IMR-90 (cell line): ENCODE results near the gene CACNA2D3. TPM values are rescaled to one million over a fixed set of nuclear protein-coding genes. Genes with fewer than 3 reads are reported as not detected.

Source experiments
- ATAC-seq: fragments of 200-7000 bp; cut with Tn5 transposase; 2 replicates; pipeline ENCODE4 v1.9.1; 2020; ENCODE audit warnings: low read depth, mild to moderate bottlenecking, moderate library complexity
- BruUV-seq: library from RNA; stranded (reverse); fragments of 400-500 nt; replicated peaks from 2 replicates; lab custom pipeline; 2021; lab: Mats Ljungman, UMichigan
- CTCF ChIA-PET: fragments of 300-600 bp; formaldehyde crosslinking; extraction: SDS; loops from one replicate; lab custom pipeline; 2021; ENCODE audit warnings: antibody characterized with exemption; lab: Yijun Ruan, JAX
- POLR2A ChIA-PET: fragments of 300-600 bp; sonication (Branson Sonifier 250); formaldehyde crosslinking; loops from one replicate; lab custom pipeline; 2022; ENCODE audit warnings: antibody characterized with exemption; ENCODE audit not compliant: unreplicated experiment; lab: Charles Lee
- DNase-seq: peaks from one replicate; pipeline ENCODE4 v3.0.0; 2013
- H2AFZ ChIP-seq: replicated peaks from 2 replicates; pipeline ENCODE3; 2013; ENCODE audit warnings: low read length, mild to moderate bottlenecking; ENCODE audit not compliant: poor library complexity
- H2AK5ac ChIP-seq: 2 replicates; pipeline ENCODE4 v1.6.1; 2013; ENCODE audit warnings: low read depth, low read length, inconsistent platforms
- H2AK9ac ChIP-seq: replicated peaks from 2 replicates; pipeline ENCODE3; 2013; ENCODE audit warnings: mild to moderate bottlenecking, low read depth, low read length, moderate library complexity; ENCODE audit not compliant: poor library complexity
- H2BK120ac ChIP-seq: 2 replicates; pipeline ENCODE4 v1.6.1; 2013; ENCODE audit warnings: low read depth, low read length, inconsistent platforms
- H2BK15ac ChIP-seq: 3 replicates; pipeline ENCODE4 v1.6.1; 2013; ENCODE audit warnings: low read depth, low read length, inconsistent platforms
- H2BK20ac ChIP-seq: 2 replicates; pipeline ENCODE4 v1.6.1; 2013; ENCODE audit warnings: low read depth, mild to moderate bottlenecking, inconsistent platforms, low read length, moderate library complexity
- H2BK5ac ChIP-seq: 2 replicates; pipeline ENCODE4 v1.6.1; 2013; ENCODE audit warnings: mild to moderate bottlenecking, low read depth, low read length, inconsistent platforms; ENCODE audit not compliant: poor library complexity, severe bottlenecking
- H3K14ac ChIP-seq: replicated peaks from 2 replicates; pipeline ENCODE4 v1.6.1; 2013; ENCODE audit warnings: low read depth, low read length, inconsistent platforms
- H3K18ac ChIP-seq: 2 replicates; pipeline ENCODE4 v1.6.1; 2013; ENCODE audit warnings: low read depth, low read length, control low read depth
- H3K23ac ChIP-seq: 2 replicates; pipeline ENCODE4 v1.6.1; 2013; ENCODE audit warnings: low read depth, low read length, inconsistent platforms
- H3K27ac ChIP-seq: 2 replicates; pipeline ENCODE4 v1.5.1; 2013; ENCODE audit warnings: mild to moderate bottlenecking, control low read depth, low read length; ENCODE audit not compliant: insufficient read depth
- H3K27me3 ChIP-seq: 2 replicates; pipeline ENCODE4 v1.6.1; 2013; ENCODE audit warnings: low read length; ENCODE audit not compliant: control insufficient read depth, insufficient read depth
- H3K36me3 ChIP-seq: 2 replicates; pipeline ENCODE4 v1.6.1; 2013; ENCODE audit warnings: low read length, mixed read lengths; ENCODE audit not compliant: control insufficient read depth, insufficient read depth
- H3K4ac ChIP-seq: 2 replicates; pipeline ENCODE4 v1.6.1; 2013; ENCODE audit warnings: low read depth, low read length, inconsistent platforms
- H3K4me1 ChIP-seq: 2 replicates; pipeline ENCODE4 v1.6.1; 2013; ENCODE audit warnings: low read length, mixed read lengths; ENCODE audit not compliant: control insufficient read depth, insufficient read depth
- H3K4me2 ChIP-seq: 2 replicates; pipeline ENCODE4 v1.6.1; 2013; ENCODE audit warnings: low read depth, mild to moderate bottlenecking, control low read depth, low read length, moderate library complexity
- H3K4me3 ChIP-seq: 2 replicates; pipeline ENCODE4 v1.5.1; 2013; ENCODE audit warnings: low read depth, mild to moderate bottlenecking, control low read depth, low read length, moderate library complexity; ENCODE audit not compliant: insufficient read depth
- H3K56ac ChIP-seq: 2 replicates; pipeline ENCODE4 v1.6.1; 2013; ENCODE audit warnings: low read length, inconsistent platforms; ENCODE audit not compliant: insufficient read depth; ENCODE audit errors: extremely low read depth
- H3K79me1 ChIP-seq, 2 experiments: 2 replicates each; pipeline ENCODE4 v1.6.1; 2013; ENCODE audit warnings: low read length in 2 of 2, inconsistent platforms in 1 of 2, low read depth in 1 of 2
- H3K9ac ChIP-seq: 2 replicates; pipeline ENCODE4 v1.6.1; 2013; ENCODE audit warnings: low read depth, low read length, control low read depth
- H3K9me1 ChIP-seq: 2 replicates; pipeline ENCODE4 v1.6.1; 2013; ENCODE audit warnings: low read length, inconsistent platforms; ENCODE audit not compliant: insufficient read depth
- H3K9me3 ChIP-seq: 2 replicates; pipeline ENCODE4 v1.6.1; 2013; ENCODE audit warnings: low read length; ENCODE audit not compliant: control insufficient read depth, insufficient read depth
- H4K20me1 ChIP-seq: 2 replicates; pipeline ENCODE4 v1.6.1; 2013; ENCODE audit warnings: low read length, inconsistent platforms; ENCODE audit not compliant: insufficient read depth
- H4K5ac ChIP-seq: 2 replicates; pipeline ENCODE4 v1.6.1; 2013; ENCODE audit warnings: mild to moderate bottlenecking, low read depth, low read length, control low read depth
- H4K8ac ChIP-seq, 2 experiments: 2 replicates each; pipeline ENCODE4 v1.6.1; 2013; ENCODE audit warnings: low read depth in 2 of 2, low read length in 2 of 2, control low read depth in 1 of 2, inconsistent platforms in 1 of 2
- H4K91ac ChIP-seq: 2 replicates; pipeline ENCODE4 v1.6.1; 2013; ENCODE audit warnings: low read depth, low read length, inconsistent platforms; ENCODE audit not compliant: insufficient read depth
- BHLHE40 ChIP-seq: fragments of 150-350 bp; IDR thresholded peaks from 2 replicates; pipeline ENCODE4 v1.6.1; 2016; ENCODE audit warnings: mild to moderate bottlenecking, low read depth, low read length
- CEBPB ChIP-seq: IDR thresholded peaks from 2 replicates; pipeline ENCODE4 v1.6.1; 2012; ENCODE audit warnings: low read depth, low read length, improper control_type of control experiment
- CHD1 ChIP-seq: IDR thresholded peaks from 2 replicates; pipeline ENCODE4 v1.6.1; 2012; ENCODE audit warnings: low read depth, low read length, improper control_type of control experiment
- CTCF ChIP-seq: conservative IDR thresholded peaks from 2 replicates; pipeline ENCODE4 v1.5.1; 2012; ENCODE audit warnings: mild to moderate bottlenecking, low read depth, low read length, improper control_type of control experiment
- ELK1 ChIP-seq: fragments of 150-350 bp; IDR thresholded peaks from 2 replicates; pipeline ENCODE4 v1.6.1; 2016; ENCODE audit warnings: low read depth, mild to moderate bottlenecking, low read length, moderate library complexity, borderline replicate concordance
- FOS ChIP-seq: fragments of 150-350 bp; IDR thresholded peaks from 2 replicates; pipeline ENCODE4 v1.6.1; 2016; ENCODE audit warnings: low read depth, low read length
- MAFK ChIP-seq: IDR thresholded peaks from 2 replicates; pipeline ENCODE4 v1.6.1; 2012; ENCODE audit warnings: low read depth, low read length, improper control_type of control experiment
- MAZ ChIP-seq: IDR thresholded peaks from 2 replicates; pipeline ENCODE4 v1.6.1; 2012; ENCODE audit warnings: low read depth, mild to moderate bottlenecking, low read length, improper control_type of control experiment, moderate library complexity, borderline replicate concordance
- MXI1 ChIP-seq: IDR thresholded peaks from 2 replicates; pipeline ENCODE4 v1.6.1; 2012; ENCODE audit warnings: low read depth, mild to moderate bottlenecking, low read length, moderate library complexity, borderline replicate concordance
- NFE2L2 ChIP-seq: fragments of 150-350 bp; IDR thresholded peaks from 2 replicates; pipeline ENCODE4 v1.6.1; 2016; ENCODE audit warnings: low read depth, mild to moderate bottlenecking, low read length
- POLR2A ChIP-seq: IDR thresholded peaks from 2 replicates; pipeline ENCODE4 v1.6.1; 2012; ENCODE audit warnings: mild to moderate bottlenecking, low read depth, low read length
- RAD21 ChIP-seq: IDR thresholded peaks from 2 replicates; pipeline ENCODE4 v1.6.1; 2012; ENCODE audit warnings: low read length, improper control_type of control experiment
- RCOR1 ChIP-seq: IDR thresholded peaks from 2 replicates; pipeline ENCODE4 v1.6.1; 2012; ENCODE audit warnings: mild to moderate bottlenecking, low read length, improper control_type of control experiment; ENCODE audit not compliant: insufficient replicate concordance
- RFX5 ChIP-seq: IDR thresholded peaks from 2 replicates; pipeline ENCODE4 v1.8.0; 2012; ENCODE audit warnings: low read depth, mild to moderate bottlenecking, low read length, moderate library complexity
- SMC3 ChIP-seq: fragments of 150-350 bp; IDR thresholded peaks from 2 replicates; pipeline ENCODE4 v1.6.1; 2016; ENCODE audit warnings: low read depth, mild to moderate bottlenecking, antibody characterized with exemption, low read length, moderate library complexity
- USF2 ChIP-seq: fragments of 150-350 bp; IDR thresholded peaks from 2 replicates; pipeline ENCODE4 v1.6.1; 2017; ENCODE audit warnings: mild to moderate bottlenecking, antibody characterized with exemption, low read length, low read depth
- WGBS, 2 experiments: methylation state at CpG; one replicate each; pipeline versions ENCODE4 v1.1.5 to v1.1.7; 2013; ENCODE audit warnings: missing lambda C conversion rate in 2 of 2; ENCODE audit not compliant: insufficient read length in 1 of 2; ENCODE audit errors: extremely low coverage in 2 of 2; 5-methylcytosine and 5-hydroxymethylcytosine counted together
- dilution Hi-C: fragments of 300-500 bp; cut with HindIII; formaldehyde crosslinking; loops from one replicate; pipeline ENCODE4 v1.14.3; 2018; ENCODE audit warnings: low sequenced_read_pairs; ENCODE audit not compliant: unreplicated experiment
- in situ Hi-C: fragments of 300-500 bp; cut with MboI; formaldehyde crosslinking; loops from 3 replicates; pipeline ENCODE4 v1.14.3; 2019; ENCODE audit warnings: low sequenced_read_pairs, inconsistent platforms, mixed read lengths
- intact Hi-C: fragments of 100-400 bp; cut with micrococcal nuclease; formaldehyde crosslinking; loops from 2 replicates; pipeline ENCODE4 v1.10.0; 2022
- polyA plus RNA-seq, 3 experiments: library from polyadenylated mRNA; depleted of rRNA; stranded (reverse); fragments of >200 nt; gene quantifications; 2 replicates each; pipeline ENCODE4 v1.2.3, GENCODE V29; 2012; ENCODE audit warnings: low replicate concordance in 1 of 3
- total RNA-seq: library from RNA; depleted of rRNA; stranded (reverse); fragments of >200 nt; gene quantifications from 2 replicates; pipeline ENCODE4 v1.2.3, GENCODE V29; 2012

The CACNA2D3 gene
- total and polyA plus RNA-seq, 2 of the 4 experiments (the other 2 are of a cell fraction): 0.36 to 0.41 TPM

- no peak for TF ChIP-seq POLR2A
- no peak for TF ChIP-seq RAD21
- TF ChIP-seq CEBPB: no peak
- TF ChIP-seq NFE2L2: no peak
- no peak for TF ChIP-seq RFX5
- TF ChIP-seq BHLHE40: no peak
- no peak for TF ChIP-seq MAFK
- TF ChIP-seq SMC3: no peak
- TF ChIP-seq USF2: no peak
- TF ChIP-seq ELK1: no peak
- TF ChIP-seq FOS: no peak
- TF ChIP-seq RCOR1: no peak
- no peak for TF ChIP-seq CTCF
- no peak for TF ChIP-seq CHD1
- no peak for TF ChIP-seq MXI1
- no peak for TF ChIP-seq MAZ
- no peak overlapping the region for H2BK120ac ChIP-seq
- no peak overlapping the region for H3K4me3 ChIP-seq
- H3K4ac ChIP-seq: no peak overlapping the region
- ATAC-seq (no peak), DNase-seq (no peak)
- no peak overlapping the region for H3K4me2 ChIP-seq
- H3K56ac ChIP-seq: no peak overlapping the region
- no peak overlapping the region for H2AK9ac ChIP-seq
- no peaks in the 10 kb centered on the region for H4K20me1 ChIP-seq
- H3K9ac ChIP-seq: no peak overlapping the region
- H2BK20ac ChIP-seq: no peak overlapping the region
- peaks cover 21% of the 10 kb centered on the region for H3K9me3 ChIP-seq
- no peak overlapping the region for H2AK5ac ChIP-seq
- no peaks in the 10 kb centered on the region for H3K9me1 ChIP-seq
- no peak overlapping the region for H3K14ac ChIP-seq
- no peak overlapping the region for H2BK5ac ChIP-seq
- H2AFZ ChIP-seq: no peak overlapping the region
- H3K27ac ChIP-seq: no peak overlapping the region
- no peak overlapping the region for H4K91ac ChIP-seq
- no peak overlapping the region for H3K23ac ChIP-seq
- CTCF ChIA-PET: no interaction called here
- H4K5ac ChIP-seq: no peak overlapping the region
- H3K18ac ChIP-seq: no peak overlapping the region
- no peak overlapping the region for H2BK15ac ChIP-seq
- POLR2A ChIA-PET: no interaction called here
- no CpG with 5 or more reads among the region's 1 CpG for WGBS, 2 experiments
- H3K79me1 ChIP-seq: no peaks in the 10 kb centered on the region
- no peaks in the 10 kb centered on the region for H3K27me3 ChIP-seq
- no peaks in the 10 kb centered on the region for H3K4me1 ChIP-seq
- H3K36me3 ChIP-seq: no peaks in the 10 kb centered on the region
- H4K8ac ChIP-seq: no peak overlapping the region
- dilution Hi-C loops (no loop called here), intact Hi-C loops (no loop called here), in situ Hi-C loops (no loop called here)
- BruUV-seq: no TSS peak
These were observed 70.7 kb downstream of the CACNA2D3 start for GRCh38 chr3:54193093-54193492.
